ENCODE data around the gene GLP2R. TPM values are rescaled to one million over a fixed set of nuclear protein-coding genes. Genes with fewer than 3 reads are reported as not detected.
"Not testable (repeated sequence)": the region's sequence is repeated elsewhere in the genome, so short reads cannot be mapped to it uniquely, and the experiment has no call there.

Gene GLP2R, protein sequence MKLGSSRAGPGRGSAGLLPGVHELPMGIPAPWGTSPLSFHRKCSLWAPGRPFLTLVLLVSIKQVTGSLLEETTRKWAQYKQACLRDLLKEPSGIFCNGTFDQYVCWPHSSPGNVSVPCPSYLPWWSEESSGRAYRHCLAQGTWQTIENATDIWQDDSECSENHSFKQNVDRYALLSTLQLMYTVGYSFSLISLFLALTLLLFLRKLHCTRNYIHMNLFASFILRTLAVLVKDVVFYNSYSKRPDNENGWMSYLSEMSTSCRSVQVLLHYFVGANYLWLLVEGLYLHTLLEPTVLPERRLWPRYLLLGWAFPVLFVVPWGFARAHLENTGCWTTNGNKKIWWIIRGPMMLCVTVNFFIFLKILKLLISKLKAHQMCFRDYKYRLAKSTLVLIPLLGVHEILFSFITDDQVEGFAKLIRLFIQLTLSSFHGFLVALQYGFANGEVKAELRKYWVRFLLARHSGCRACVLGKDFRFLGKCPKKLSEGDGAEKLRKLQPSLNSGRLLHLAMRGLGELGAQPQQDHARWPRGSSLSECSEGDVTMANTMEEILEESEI
- total RNA-seq (2014; rRNA removed), result not detected in 2 replicates
- not detected for polyA plus RNA-seq (2012)

DNA sequence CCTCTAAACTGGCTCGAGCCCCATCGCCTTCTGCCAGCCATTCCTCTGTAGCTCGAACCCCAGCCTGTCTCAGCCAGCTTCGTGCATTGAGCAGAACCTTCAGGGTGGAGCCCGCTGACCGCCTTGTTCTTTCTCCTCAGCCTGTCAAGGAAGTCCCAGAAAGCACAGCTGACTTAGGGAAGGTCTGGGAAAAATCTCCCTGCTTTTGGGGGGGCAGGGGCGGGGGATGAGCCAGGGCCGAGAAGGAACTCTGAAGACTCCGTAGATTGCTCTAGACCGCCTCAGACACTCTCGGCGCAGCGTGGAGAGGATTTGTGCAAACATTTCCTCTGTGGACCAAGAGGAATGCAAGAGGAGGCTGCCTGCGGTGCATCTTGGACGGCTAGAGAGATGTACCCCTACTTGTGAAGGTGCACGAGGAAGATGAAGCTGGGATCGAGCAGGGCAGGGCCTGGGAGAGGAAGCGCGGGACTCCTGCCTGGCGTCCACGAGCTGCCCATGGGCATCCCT, at the start of gene GLP2R:
Gene GLP2R, plus strand, starts transcription at position 284 of the 510 bp plus-strand sequence. Its CDS starts 140 bp downstream, at position 424.
- no peak for DNase-seq (ENCODE audit: low read depth)

DNA sequence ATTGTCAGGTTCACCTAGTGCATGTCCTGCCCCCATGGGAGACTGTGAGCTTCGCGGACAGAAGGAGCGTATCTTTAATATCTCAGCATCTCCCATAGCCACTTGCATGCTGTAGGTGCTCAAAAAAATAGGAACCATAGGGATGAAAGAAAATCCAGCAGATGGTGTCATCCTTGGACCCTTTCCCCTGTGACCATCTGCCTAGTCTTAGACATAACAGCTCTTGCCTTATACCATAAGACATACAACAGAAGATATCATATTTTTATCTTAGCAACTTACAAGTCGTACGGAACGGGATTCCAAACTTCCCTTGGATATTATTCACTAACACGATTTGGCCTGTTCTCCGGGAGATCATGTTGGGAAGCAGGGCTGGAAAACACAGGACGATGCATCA, 48.8 kb upstream of the GLP2R start:
- no peak for DNase-seq (ENCODE audit: low read depth)

DNA sequence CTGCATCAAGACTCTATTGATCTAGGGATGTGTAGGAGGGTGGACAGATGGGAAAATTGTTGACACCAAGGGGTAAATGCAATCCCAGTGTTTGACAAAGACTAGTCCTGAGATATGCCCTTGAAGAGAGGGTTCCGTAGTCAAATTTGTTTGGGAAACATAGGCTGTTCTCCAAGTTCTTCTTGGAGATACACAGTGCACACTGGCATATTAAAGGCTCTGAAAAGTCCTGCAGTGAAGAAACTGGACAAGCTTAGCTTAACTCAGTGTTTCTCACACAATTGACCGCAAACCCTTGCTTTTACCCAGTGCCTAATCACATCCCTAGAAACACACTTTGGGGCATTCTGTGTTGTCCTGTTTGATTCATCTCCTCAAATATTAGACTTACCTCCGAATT, 45.2 kb upstream of the GLP2R start:
- no peak for DNase-seq (ENCODE audit: low read depth)

DNA sequence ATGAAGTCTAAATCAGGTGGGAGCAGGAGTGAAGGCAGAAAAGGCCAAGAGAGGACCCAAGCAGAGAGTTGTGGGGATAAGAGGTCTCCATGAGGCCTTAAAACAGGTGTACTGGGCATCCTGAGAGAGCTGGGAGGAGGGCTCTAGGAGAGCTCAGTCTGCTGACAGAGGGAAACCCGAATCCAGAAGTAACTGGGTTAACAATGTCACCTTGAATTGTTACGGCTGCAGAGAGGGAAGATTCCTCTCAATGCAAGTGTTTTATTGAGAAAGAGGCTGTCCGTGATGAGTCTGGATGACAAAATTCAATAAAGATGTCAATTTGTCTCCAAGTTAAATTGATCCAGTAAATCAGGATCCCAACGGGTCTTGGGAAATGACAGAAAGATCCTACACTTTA, 42.7 kb upstream of the GLP2R start:
- DNase-seq (ENCODE audit: low read depth), result no peak

DNA sequence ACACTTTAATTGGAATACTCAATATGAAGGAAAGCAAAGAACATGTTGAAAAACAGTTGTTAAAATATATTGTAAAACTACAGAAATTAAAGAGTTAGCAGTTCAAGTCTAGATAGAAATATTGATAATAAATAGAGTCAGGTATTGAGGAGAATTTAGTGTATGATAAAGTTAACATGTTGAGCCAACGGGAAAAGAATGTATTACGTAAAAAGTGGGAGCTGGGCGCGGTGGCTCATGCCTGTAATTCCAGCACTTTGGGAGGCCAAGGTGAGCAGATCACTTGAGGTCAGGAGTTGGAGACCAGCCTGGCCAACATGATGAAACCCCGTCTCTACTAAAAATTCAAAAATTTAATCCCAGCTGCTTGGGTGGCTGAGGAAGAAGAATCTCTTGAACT, 42.3 kb upstream of the GLP2R start:
- DNase-seq (ENCODE audit: low read depth), result not testable (repeated sequence)

DNA sequence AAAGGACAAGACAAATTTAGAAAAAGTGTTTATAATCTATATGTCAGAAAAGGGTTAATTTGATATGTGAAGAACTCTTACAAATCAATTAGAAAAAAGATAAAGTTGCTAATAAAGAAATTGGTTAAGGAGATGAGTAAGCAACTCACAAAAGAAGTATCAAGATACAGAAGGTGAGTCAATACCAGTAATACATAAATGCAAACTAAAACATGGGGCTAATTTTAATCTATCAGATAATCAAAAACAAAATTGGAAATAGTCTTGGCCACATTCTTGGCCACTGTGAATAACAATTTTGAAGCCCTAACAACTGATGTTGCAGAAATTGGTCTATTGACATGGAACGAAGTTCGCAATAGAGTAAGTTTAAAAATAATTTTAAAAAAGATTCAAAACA, 41.2 kb upstream of the GLP2R start:
- DNase-seq (ENCODE audit: low read depth), result no peak

DNA sequence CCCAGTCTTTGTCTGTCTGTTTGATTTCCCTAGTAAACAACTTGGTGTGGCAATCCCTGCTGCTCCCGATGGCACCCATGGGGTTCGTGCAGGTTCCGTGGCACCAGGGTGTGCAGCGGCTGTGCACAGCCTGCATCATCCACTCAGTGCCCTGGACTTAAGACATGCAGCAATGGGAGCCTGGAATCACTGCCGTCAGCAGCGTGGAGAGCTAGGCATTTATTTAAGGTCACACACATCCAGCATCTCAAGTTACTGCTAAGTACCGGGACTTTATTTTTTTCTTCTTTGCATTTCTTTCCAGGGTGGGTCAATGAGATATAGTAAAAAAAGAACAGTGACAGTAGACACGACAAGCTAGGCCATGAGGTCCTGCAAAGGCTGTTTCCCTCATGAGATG, 37.1 kb upstream of the GLP2R start:
- no peak for DNase-seq (ENCODE audit: low read depth)

DNA sequence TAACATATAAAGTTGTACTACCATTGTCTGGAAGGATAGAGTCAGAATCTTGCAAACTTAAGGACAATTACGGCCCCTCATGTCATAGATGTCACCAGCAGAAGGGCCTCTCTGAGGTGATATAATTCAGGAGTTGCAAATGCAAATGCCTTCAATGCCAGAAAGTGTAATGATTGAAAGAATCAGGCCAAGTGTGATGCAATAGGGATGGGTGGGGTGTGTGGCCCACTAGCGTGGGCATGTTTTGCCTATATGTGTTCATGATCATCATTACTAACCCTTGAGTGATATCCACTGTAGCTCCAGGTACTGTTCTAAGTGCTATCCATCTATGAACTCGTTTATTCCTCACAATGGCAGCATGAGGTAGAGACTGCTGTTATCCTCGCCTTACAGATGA, 35.4 kb upstream of the GLP2R start:
- DNase-seq (ENCODE audit: low read depth), result no peak

DNA sequence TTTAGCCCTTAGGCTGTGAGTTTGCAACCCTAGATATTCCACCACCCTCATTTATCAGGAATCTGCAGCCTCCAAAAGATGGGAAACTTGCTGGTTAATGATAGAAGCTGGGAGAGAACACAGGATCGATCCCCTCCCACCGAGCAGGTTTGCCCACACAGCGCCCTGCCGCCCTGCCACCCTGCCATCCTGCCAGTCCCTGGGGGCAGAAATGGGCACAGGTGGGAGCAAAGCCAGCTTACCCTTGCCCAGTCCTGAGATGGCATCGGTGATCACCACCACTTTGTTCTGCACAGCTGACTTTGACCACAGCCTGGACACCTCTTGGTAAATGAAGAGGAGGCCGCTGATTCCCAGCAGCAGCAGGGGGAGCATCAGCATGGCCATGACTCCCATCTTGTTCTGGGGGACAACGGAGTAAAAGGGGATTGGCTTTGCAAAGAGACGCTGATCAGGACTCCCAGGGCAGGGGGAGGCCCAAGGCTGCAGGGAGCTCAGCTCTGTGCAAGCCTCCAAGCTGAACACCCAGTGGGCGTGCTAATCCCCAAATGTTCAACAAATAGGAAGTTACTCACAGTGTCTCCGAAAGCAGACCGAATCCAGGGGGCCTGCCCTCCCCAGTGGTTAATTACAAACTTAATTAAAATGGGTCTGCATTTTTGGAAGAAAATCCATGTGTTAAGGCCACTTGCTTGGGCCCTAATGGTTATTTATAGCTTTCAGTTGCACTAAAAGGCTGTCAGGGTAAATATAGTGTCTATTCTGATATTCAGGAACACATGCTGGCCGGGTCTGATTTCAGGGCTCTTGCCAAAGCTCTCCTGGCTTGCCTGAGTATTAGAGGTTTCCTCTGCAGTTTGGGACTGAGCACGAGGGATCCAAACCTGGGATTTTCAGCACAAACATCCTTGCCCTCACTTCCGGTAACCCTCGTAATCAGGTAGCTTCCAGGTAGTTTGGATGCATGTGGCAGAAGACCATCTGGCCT, 34.5 kb upstream of the GLP2R start, which contains the start of gene DHRS7C:
Gene DHRS7C, minus strand, starts transcription at position 704 of the 988 bp plus-strand sequence. Its CDS starts 308 bp downstream, at position 396.
- DNase-seq (ENCODE audit: low read depth), result no peak

DNA sequence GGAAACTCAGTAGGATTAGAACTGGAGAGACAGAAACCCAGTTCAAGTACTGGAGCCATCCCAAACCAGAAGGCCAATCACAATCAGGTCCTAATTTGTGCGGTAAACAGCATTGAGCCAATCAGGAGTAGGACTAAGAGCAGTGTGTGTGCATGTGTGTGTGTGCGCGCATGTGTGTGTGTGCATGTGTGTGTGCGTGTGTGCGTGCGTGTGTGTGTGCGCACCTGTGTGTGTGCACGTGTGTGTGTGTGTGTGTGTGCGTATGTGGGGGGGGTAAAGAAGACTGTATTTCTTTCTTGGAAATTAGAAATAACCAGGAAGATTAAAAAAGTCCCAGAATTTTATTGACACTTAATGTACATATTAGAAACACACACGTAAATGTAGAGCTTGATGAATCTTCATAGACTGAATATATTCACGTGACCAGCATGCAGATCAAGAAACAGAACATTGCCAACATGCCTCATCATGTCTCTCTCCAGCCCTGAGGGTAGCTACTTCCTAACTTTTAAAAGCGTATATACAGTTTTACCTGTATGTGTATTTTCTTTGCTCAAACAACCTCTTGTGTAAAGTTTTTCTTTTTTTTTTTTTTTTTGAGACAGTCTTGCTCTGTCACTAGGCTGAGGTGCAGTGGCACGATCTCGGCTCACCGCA, 33.4 kb upstream of the GLP2R start:
- no peak for DNase-seq (ENCODE audit: low read depth)

DNA sequence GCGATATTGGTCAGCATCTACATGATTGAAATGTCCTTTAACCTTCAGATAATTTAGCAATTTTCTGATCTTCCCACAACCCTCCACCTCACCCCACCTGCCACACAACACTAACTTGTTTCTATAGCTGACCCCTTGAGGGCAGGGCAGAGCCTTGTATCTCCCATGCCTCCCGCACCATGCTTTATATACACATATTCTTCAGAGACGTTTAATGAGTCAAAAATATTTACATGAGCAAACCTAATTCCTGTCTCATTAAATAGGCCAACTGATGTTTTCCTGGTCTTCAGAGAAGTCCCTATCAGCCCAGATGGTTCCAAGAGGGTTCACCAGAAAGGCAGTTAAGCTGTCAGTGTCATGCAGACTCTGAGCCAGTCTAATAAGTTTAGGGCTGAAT, 27.7 kb upstream of the GLP2R start:
- DNase-seq (ENCODE audit: low read depth), result no peak

DNA sequence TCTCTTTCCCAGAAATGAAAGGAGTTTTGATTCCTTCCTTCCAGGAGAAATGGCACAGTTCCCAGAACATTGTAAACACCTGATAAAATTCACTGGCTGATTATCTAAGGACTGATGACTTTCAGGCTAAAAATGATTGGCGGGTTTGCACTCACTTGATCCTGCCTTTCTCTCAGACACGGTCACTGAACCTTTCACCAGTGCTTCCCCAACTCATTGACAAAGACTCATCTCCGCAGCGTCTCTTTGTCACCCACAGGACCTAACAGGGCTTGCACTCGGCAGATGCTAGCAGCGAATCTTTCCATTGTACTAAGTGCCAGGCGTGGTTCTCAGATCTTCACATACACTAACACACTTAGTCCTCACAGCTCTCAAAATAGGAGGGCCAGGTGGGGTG, 27.0 kb upstream of the GLP2R start:
- no peak for DNase-seq (ENCODE audit: low read depth)

DNA sequence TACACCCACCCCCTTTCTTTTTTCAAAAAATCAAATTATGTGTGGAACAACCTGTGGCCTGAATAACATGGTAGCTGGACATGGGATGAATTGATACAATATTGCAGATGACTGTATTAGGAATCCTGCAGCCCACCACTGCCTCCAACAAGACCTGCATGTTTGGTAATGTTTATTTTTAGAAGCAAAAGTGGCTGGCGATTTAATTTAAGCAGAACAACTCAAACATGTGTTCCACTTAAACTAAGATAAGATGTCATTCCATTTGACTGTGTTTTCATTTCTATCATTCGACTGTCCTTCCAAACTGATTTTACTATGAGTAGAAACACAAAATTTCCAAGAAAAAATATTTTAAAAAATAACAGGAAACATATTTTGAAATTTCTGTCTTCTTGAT, 24.2 kb upstream of the GLP2R start:
- DNase-seq (ENCODE audit: low read depth), result no peak

DNA sequence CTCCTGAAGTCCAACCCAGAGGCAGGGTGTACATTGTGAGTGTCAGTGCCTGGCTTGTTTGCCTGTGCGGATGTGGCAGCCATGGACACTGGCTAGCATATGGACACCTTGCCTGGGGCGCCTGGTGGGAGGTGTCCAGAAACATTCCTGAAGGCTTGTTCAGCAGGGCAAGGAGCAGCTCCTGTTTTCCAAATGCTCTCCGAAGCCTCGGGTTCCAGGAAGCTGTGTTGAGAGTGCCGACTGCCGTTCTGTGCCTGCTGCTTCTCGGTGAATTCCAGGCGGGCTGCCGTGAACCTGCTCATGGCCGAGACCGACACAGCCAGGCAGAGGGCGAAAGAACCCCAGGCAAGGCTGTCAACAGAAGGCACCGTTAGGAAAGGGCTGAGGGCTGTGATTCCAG, 23.4 kb upstream of the GLP2R start:
- no peak for DNase-seq (ENCODE audit: low read depth)

DNA sequence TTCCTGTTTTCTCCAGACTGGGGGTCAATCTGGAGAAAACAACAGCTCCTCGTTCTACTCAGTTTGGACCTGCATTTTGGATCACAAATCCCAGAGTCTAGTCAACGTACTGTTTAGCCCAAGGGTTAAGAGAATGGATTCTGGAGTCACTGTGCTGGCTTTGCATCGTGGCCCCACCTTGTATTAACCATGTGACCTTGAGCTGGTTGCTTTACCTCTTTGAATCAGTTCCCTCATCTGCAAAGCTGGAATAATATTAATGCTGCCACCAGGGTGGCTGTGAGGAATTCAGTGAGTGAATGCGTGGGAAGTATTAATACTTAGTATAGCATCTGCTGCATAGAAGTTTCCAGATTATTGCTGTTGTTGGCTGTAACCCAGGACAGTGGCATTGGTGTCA, 23.0 kb upstream of the GLP2R start:
- DNase-seq (ENCODE audit: low read depth), result no peak

DNA sequence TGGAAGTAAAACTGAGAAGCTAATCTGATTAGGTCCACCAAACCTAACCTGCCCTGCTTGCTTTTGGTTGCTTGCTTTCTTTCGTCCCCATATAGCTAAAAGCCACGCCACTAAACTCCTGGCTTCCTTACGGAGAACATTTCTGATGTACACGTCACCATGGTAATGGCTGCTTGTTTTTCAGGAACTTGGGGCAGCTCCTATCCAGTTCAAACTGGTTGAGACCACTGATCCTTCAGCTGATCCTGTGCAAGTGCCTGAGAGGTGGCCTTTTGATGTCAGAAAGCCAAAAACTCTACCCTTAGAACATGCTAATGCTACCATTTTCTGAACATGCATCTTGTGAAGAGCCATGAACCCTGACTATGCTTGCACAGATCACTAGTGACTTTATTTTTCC, 20.0 kb upstream of the GLP2R start:
- no peak for DNase-seq (ENCODE audit: low read depth)

DNA sequence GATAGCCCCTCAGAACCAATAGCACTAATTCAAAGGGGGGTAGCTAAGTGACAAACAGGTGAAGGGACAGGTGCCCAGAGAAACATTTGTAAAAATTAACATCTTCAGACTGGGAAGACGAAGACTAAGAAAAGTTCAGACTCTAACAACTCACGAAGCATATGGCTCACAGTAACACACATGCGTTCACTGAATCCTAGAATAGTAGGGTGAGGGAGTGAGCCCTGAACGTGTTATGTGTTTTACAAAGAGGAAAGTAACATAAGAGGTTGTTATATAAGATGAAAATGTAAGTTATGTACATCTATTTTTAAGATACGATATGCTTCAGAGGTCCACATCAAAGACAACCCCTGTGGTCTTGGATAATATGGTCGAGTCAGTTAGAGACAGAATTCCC, 19.0 kb upstream of the GLP2R start:
- DNase-seq (ENCODE audit: low read depth), result no peak

DNA sequence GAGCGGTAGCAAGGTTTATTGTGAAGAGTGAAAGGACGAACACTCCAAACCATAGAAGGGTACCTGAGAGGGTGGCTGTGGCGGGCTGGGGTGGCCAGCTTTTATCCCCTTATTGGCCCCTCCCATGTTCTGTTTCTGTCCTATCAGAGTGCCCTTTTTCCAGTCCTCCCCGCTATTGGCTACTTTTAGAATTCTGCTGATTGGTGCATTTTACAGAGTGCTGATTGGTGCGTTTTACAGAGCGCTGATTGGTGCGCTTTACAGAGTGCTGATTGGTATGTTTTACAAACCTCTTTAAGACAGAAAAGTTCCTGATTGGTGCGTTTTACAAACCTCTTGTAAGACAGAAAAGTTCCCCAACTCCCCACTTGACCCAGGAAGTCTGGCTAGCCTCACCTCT, 16.3 kb upstream of the GLP2R start:
- no peak for DNase-seq (ENCODE audit: low read depth)

DNA sequence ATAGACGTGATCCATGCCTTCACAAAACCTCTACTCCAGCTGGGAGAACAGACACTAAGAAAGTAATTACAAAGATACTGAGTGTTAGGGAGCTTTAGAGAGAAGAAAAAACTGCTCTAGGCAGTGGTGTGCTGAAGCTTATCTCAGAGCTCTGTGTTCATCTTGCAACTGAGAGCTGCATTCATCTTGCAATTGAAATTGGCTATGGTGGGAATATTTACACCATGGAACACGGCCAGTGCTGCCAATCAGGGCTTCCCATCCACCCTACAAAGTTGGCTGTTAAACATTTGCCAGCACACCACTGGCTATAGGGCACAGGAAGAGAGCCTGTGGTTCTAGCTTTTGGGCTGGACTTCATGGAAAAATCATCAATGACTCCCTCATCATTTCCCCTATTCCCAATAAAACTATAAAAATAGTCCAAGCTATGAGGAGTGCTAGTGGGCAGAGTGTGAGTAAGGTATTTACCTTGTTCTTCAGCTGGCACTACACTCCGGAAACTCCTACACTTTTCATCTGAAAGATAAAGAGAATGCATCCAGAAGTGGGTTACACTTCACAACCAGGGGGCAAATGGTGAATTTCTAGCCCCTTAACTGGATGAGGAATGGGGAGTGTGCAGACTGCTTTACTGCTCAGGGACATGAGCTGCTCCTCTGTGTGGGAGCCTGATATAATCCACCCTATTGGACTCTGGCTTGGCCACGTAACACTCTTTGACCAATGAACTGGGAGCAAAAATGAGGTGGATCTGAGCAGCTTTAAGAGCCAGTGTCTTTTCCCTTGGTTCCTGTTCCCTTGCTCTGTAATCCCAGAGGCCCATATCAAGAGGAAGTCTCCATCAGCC, 15.4 kb upstream of the GLP2R start:
- DNase-seq (ENCODE audit: low read depth), result no peak

DNA sequence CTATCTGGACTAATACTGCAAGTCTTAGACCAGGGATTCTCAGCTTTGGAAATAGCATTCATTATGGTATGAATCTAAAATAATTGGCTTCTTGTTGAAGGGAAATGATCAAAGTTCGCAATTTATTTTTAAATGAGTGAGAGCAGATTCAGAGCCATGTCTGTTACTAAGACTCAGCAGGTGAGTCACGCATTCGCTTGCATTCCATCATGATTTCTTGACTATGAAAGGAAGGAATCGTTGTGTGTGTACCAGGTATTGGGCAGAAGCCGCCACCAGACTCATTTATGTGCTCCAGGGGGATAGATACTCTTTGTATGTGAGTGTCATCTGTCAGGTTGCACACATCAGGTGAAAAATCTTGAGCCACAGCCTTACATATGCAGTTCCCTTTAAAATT, 14.6 kb upstream of the GLP2R start:
- DNase-seq (ENCODE audit: low read depth), result no peak
